GM21619 (cell line): ENCODE results near the gene KCNJ10.
"Not testable (repeated sequence)": the region's sequence is repeated elsewhere in the genome, so short reads cannot be mapped to it uniquely, and the experiment has no call there.

Source experiments
- ATAC-seq: cut with Tn5 transposase; IDR thresholded peaks from one replicate; pipeline ENCODE4 v1.9.1; 2021; ENCODE audit not compliant: unreplicated experiment

KCNJ10 gene

DNA sequence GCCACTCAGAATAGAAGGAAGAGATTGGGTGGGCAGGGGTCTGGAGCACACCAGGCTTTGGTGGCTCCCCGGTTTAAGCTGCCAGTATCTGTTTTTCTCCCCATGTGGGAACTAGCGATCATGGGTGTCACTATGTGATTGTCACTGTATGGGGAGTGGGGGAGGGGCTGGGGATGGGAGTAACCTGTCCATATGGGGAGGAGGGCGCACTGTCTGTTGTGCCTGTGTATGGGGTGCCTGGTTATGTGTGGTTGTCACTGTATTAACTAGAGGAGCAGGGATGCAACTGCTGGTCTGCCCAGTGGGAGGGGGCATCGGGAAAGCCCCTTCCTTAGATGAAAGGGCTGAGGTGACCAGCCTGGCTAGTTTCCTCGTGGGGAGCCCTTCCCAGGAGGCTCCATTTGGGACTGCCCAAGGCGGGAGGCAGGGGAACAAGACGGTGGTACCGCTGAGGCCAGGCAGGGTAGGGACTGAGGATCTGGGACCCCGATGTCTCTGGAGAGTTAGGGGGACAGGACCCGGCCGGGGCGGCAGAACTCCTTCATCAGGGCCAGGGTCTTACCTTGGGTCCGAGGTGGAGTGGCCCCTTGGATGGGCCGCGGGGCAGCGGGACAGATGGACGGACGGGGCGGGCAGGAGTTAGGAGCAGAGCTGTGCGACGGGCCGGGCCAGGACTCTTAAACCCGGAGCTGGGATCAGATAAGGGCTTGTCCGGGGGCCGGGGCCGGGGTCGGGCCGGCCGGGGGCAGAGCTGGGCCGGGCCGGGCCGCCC is at the start of gene KCNJ10:
Gene KCNJ10, minus strand, starts transcription at position 701 of the 772 bp plus-strand sequence. CDS start 27,628 bp downstream, outside the sequence.
- ATAC-seq, result no peak

DNA sequence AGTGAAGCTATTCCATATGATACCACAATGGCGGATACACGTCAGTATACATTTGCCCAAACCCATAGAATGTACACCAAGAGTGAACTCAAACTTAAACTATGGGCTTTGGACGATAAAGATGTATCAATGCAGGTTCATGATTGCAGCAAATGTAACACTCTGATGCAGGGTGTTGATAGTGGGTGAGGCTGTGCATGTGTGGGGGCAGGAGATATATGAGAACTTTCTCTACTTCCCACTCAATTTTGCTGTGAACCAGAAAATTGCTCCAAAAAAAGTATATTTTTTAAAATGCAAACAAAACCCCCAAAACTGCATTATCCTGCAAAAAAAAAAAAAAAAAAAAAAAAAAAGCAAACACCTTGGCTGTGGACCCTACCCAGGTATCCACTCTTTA is 49.0 kb upstream of the KCNJ10 start:
- no peak for ATAC-seq

DNA sequence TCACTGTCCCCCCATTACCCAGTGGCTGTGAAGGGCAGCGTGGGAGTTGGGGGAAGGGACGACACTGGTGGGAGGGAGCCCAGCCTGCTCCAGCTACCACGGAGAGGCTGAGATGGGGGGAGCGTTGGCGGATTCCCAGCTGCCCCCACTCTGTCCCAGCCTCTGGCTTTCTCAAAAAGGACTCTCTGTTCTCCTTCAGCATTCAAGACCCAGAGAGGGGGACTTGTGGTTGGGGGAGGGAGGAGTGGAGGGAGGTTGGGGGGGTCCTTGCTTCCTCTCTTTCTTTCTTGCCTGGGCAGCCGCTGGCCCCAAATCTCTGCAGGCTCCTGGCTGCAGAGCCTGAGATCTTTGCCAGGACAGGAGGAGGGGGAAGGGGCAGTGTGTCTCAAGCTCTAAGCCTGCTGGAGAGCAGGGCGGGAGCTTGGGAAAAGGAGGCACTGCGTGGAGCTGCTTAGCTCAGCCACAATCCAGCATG is 47.8 kb upstream of the KCNJ10 start:
- no peak for ATAC-seq

- ATAC-seq, result no peak
Measured at GRCh38 chr1:160117300-160117699, 47.3 kb upstream of the KCNJ10 start.

- no peak for ATAC-seq
Measured at GRCh38 chr1:160116283-160117147, 46.6 kb upstream of the KCNJ10 start.

DNA sequence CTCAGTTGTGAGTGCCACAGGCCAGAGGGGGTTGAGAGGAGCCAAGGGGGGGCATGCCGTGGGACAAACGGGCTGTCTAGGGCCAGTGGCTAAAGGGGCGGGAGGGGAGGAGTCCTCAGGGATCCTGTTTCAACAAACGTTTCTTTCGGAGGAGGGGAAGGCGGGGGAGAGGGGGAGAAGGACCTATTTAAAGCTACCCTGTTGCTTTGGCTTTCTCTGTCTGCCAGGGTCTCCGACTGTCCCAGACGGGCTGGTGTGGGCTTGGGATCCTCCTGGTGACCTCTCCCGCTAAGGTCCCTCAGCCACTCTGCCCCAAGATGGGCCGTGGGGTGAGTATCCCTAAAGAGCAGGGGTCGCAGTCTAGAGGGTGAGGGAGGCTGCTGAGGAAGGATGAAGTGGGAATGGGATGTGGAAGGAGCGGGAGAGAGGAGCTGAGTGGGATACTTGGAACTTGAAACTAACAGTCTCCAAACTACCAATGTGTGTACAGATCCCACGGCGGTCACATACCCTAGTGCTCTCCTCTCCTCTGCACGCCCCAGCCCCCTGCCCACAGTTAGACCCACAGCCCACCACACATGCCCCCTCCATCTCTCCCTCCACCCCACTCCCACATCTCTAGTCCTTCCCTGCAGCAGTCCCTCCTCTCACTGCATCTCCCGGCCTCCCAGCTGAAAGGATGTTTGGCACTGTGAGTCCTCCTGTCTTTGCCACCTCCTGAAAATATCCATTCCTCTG is 45.8 kb upstream of the KCNJ10 start, which contains the start of gene ATP1A2:
Gene ATP1A2, plus strand, starts transcription at position 215 of the 738 bp plus-strand sequence. Its CDS starts 103 bp downstream, at position 318.
- no peak for ATAC-seq

DNA sequence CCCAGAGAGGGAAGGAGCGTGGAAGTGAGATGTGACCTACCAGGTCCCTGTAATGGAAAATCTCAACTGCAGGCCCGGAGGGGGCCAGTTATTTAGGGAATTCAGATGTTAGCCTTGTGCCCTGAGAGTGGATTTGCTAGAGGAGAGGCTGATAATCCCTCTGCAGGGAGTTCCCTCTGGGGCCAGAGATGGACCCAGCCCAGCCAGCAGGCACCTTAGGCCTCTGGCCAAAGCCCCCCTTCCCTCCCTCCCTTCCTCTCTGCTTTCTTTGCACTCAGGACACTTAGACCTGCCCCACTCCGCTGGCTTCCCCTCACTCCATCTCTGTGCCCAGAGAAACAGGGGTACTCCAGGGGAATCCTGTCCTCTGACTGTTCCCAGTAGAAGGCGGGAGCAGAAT is 44.1 kb upstream of the KCNJ10 start:
- ATAC-seq, result no peak

DNA sequence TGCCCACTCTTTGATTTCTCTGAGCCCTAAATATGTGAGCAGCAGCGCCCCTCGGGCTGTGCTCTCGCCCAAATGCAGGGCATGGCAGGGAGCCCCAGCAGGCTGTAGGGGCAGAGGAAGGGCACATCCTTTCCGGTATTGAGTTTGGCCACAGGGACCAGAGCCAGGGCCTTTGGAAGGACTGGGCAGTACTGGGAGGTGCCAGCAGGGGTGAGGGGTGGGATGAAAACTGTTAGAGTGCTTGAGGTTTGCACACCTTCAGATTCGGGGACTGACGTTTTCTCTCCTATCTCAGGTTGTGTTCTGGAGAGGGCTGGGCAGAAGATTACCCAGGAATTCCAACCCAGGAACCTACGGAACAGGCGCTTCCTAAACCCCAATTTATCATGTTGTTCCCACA is 43.4 kb upstream of the KCNJ10 start:
- no peak for ATAC-seq

DNA sequence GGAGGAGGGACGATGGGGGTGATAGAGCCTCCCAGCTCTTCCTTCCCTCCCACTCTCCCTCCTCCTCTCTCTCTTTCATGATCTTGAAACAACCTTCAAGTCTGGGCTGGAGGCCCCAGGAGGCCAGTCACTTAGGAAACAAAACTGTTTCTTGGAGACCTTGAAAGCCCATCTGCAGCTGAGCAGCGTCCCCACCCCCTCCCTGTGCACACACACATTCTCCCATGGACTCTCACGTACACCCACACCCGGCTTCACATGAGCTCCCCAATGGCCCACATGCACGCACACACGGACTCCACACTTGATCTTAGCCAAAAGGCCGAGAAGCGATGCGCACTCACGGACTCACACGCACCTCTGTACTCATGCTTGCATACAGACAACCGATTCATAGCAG is 42.4 kb upstream of the KCNJ10 start:
- no peak for ATAC-seq

- not testable (repeated sequence) for ATAC-seq
Measured at GRCh38 chr1:160111462-160111861, 41.5 kb upstream of the KCNJ10 start.

- no peak for ATAC-seq
Measured at GRCh38 chr1:160109686-160110085, 39.7 kb upstream of the KCNJ10 start.

GRCh38 chr1:160108888-160109662 is 39.1 kb upstream of the KCNJ10 start:
- no peak for ATAC-seq

DNA sequence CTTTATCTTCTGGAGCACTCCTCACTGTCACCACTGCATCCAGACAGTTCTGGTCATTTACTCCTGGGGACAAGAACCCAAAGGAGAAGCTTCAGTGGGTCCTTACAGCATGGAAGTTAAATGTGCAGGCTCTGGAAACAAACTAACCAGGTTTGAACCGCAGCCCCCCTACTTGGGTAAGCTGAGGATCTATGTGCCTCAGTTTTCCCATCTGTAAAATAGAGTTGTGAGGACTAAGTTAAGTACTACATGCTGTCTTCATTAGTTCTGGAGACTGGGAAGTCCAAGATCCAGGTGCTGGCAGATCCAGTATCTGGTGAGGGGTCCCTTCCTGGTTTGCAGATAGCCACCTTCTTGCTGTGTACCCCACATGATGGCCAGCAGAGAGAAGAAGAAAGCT is 37.6 kb upstream of the KCNJ10 start:
- no peak for ATAC-seq

GRCh38 chr1:160105155-160105554 is 35.2 kb upstream of the KCNJ10 start:
- ATAC-seq, result no peak

- ATAC-seq, result no peak
Measured at GRCh38 chr1:160104486-160104885, 34.5 kb upstream of the KCNJ10 start.

- no peak for ATAC-seq
Measured at GRCh38 chr1:160103658-160104408, 33.9 kb upstream of the KCNJ10 start.

DNA sequence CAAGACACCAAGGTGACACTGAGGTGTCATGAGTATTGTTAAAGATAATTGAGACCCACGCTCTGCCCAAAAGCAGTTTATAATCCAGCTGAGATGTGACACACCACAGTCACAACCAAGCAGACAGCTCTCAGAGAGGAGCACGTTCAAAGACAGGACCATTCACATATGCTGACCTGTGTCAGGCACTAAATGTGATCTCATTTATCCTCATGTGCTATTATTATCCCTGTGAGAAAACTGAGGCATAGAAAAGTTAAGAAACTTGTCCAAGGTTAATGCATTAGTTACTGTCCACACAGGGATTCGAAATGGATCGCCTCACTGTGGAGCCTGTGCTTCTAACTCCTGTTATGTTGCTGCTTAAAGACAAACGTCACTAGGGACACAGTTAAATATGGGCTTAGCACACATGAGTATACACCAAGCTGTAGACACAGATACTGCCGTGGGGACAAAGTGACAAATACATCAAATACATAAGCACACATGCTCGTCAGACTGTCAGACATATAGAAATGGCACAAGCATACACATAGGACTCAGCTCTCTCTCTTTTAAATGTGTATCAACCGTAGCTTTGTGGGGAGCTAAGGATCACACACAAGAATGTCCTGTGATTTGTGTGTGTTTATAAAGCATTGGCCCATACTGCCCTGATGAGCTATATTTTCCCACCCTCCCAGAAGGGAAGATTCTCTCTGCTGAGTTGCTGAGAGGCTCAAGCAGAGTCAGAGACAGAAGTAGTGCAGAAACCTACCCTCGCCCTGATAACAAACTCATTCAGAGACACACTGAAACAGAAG is 32.0 kb upstream of the KCNJ10 start:
- ATAC-seq, result no peak

GRCh38 chr1:160101037-160101716 is 31.2 kb upstream of the KCNJ10 start:
- ATAC-seq, result no peak
